IPS-18c (cell line): ENCODE results near the gene BCL2.

Experiments used
- H3K4me3 ChIP-seq: 2 replicates; pipeline ENCODE4 v1.7.0; 2013; ENCODE audit warnings: low read depth, mild to moderate bottlenecking, low read length, moderate library complexity; ENCODE audit not compliant: insufficient read depth
- H3K9me3 ChIP-seq: one replicate; pipeline ENCODE4 v1.6.1; 2013; ENCODE audit warnings: mild to moderate bottlenecking, low read length, moderate library complexity; ENCODE audit not compliant: control insufficient read depth, insufficient read depth

Gene BCL2

GRCh38 chr18:63140997-63141777 is 178.4 kb downstream of the BCL2 start:
- H3K9me3 ChIP-seq: no peaks in the 10 kb centered on the region
- H3K4me3 ChIP-seq: no peak overlapping the region

- Histone ChIP-seq H3K9me3 (no peaks in the 10 kb centered on the region), H3K4me3 (no peak overlapping the region)
Measured at GRCh38 chr18:63140038-63140450, 179.5 kb downstream of the BCL2 start.

- Histone ChIP-seq H3K9me3 (no peaks in the 10 kb centered on the region), H3K4me3 (peak overlapping the region; percentile 25)
Measured at GRCh38 chr18:63138436-63139340, 180.9 kb downstream of the BCL2 start.

GRCh38 chr18:63137999-63138435 is 181.6 kb downstream of the BCL2 start:
- H3K4me3 ChIP-seq: peak overlapping the region; percentile 25
- H3K9me3 ChIP-seq: no peaks in the 10 kb centered on the region

GRCh38 chr18:63135101-63135500 is 184.5 kb downstream of the BCL2 start:
- no peaks in the 10 kb centered on the region for H3K9me3 ChIP-seq
- H3K4me3 ChIP-seq: no peak overlapping the region

GRCh38 chr18:63132819-63133200 is 186.8 kb downstream of the BCL2 start:
- Histone ChIP-seq H3K9me3 (no peaks in the 10 kb centered on the region), H3K4me3 (no peak overlapping the region)

- H3K9me3 ChIP-seq: no peaks in the 10 kb centered on the region
- no peak overlapping the region for H3K4me3 ChIP-seq
Measured at GRCh38 chr18:63131959-63132818, 187.4 kb downstream of the BCL2 start.

GRCh38 chr18:63131106-63131958 is 188.2 kb downstream of the BCL2 start:
- Histone ChIP-seq H3K4me3 (no peak overlapping the region), H3K9me3 (no peaks in the 10 kb centered on the region)

GRCh38 chr18:63130176-63130575 is 189.4 kb downstream of the BCL2 start:
- no peak overlapping the region for H3K4me3 ChIP-seq

GRCh38 chr18:63128237-63128974 is 191.2 kb downstream of the BCL2 start:
- no peaks in the 10 kb centered on the region for H3K9me3 ChIP-seq
- no peak overlapping the region for H3K4me3 ChIP-seq

More at GRCh38 chr18:63130176-63130575, 189.4 kb downstream of the BCL2 start:
- H3K9me3 ChIP-seq: no peaks in the 10 kb centered on the region

- Histone ChIP-seq H3K4me3 (no peak overlapping the region), H3K9me3 (no peaks in the 10 kb centered on the region)
Measured at GRCh38 chr18:63126134-63127069, 193.2 kb downstream of the BCL2 start.

GRCh38 chr18:63120620-63121019 is 198.9 kb downstream of the BCL2 start:
- Histone ChIP-seq H3K9me3 (no peaks in the 10 kb centered on the region), H3K4me3 (no peak overlapping the region)

GRCh38 chr18:63119647-63120046 is 199.9 kb downstream of the BCL2 start:
- no peaks in the 10 kb centered on the region for H3K9me3 ChIP-seq
- H3K4me3 ChIP-seq: no peak overlapping the region

GRCh38 chr18:63113899-63114565 is 205.5 kb downstream of the BCL2 start:
- Histone ChIP-seq H3K9me3 (no peaks in the 10 kb centered on the region), H3K4me3 (no peak overlapping the region)
